Neural crest cell (in vitro differentiated cells): ENCODE results near the gene COL2A1. TPM values are rescaled to one million over a fixed set of nuclear protein-coding genes. Genes with fewer than 3 reads are reported as not detected.

Experiments used
- DNase-seq: peaks from one replicate; pipeline ENCODE4 v3.0.0; 2021; ENCODE audit warnings: low read depth, mixed read lengths, low spot score
- H3K27ac Mint-ChIP-seq: one replicate; pipeline ENCODE4 v1.8.0; 2021; ENCODE audit warnings: mild to moderate bottlenecking, mixed read lengths; ENCODE audit not compliant: unreplicated experiment
- H3K27me3 Mint-ChIP-seq: 2 replicates; pipeline ENCODE4 v1.8.0; 2021; ENCODE audit warnings: low read depth, mild to moderate bottlenecking, mixed read lengths
- H3K36me3 Mint-ChIP-seq: 2 replicates; pipeline ENCODE4 v1.8.0; 2021; ENCODE audit warnings: low read depth, mild to moderate bottlenecking, mixed read lengths
- H3K4me1 Mint-ChIP-seq: 2 replicates; pipeline ENCODE4 v1.8.0; 2021; ENCODE audit warnings: mixed read lengths
- H3K4me3 Mint-ChIP-seq: one replicate; pipeline ENCODE4 v1.8.0; 2021; ENCODE audit warnings: mild to moderate bottlenecking, mixed read lengths
- H3K9me3 Mint-ChIP-seq: 2 replicates; pipeline ENCODE4 v1.8.0; 2021; ENCODE audit warnings: mixed read lengths
- CTCF ChIP-seq: fragments of 200-600 bp; sonication (generic); conservative IDR thresholded peaks from 2 replicates; pipeline ENCODE4 v1.5.0; 2021; ENCODE audit warnings: antibody characterized with exemption, mild to moderate bottlenecking
- total RNA-seq: library from RNA; stranded (reverse); gene quantifications from 2 replicates; pipeline ENCODE4 v1.2.1, GENCODE V29; 2021

COL2A1 gene
- total RNA-seq, 1 donor from 2014 or later = 386 TPM

- H3K4me1 Mint-ChIP-seq = peaks cover 28% of the 10 kb centered on the region
- H3K36me3 Mint-ChIP-seq = peaks cover 16% of the 10 kb centered on the region
- no peaks in the 10 kb centered on the region for H3K9me3 Mint-ChIP-seq
- DNase-seq = no peak
- no peaks in the 10 kb centered on the region for H3K27me3 Mint-ChIP-seq
- no peak for TF ChIP-seq CTCF
- no peak overlapping the region for H3K27ac Mint-ChIP-seq
- H3K4me3 Mint-ChIP-seq = no peak overlapping the region
Measured at GRCh38 chr12:47992776-47993175, 11.5 kb downstream of the COL2A1 start.

- H3K4me3 Mint-ChIP-seq = no peak overlapping the region
- peaks cover 22% of the 10 kb centered on the region for H3K36me3 Mint-ChIP-seq
- DNase-seq = no peak
- H3K27ac Mint-ChIP-seq = no peak overlapping the region
- TF ChIP-seq CTCF = no peak
- no peaks in the 10 kb centered on the region for H3K27me3 Mint-ChIP-seq
- no peaks in the 10 kb centered on the region for H3K9me3 Mint-ChIP-seq
- peaks cover 34% of the 10 kb centered on the region for H3K4me1 Mint-ChIP-seq
Measured at GRCh38 chr12:47991106-47992061, 12.9 kb downstream of the COL2A1 start.

GRCh38 chr12:47990351-47991105 is 13.7 kb downstream of the COL2A1 start:
- Mint-ChIP-seq H3K4me1 (peaks cover 34% of the 10 kb centered on the region), H3K27ac (no peak overlapping the region), H3K9me3 (no peaks in the 10 kb centered on the region), H3K36me3 (peaks cover 22% of the 10 kb centered on the region), H3K4me3 (no peak overlapping the region), H3K27me3 (no peaks in the 10 kb centered on the region)
- no peak for DNase-seq
- no peak for TF ChIP-seq CTCF

- Mint-ChIP-seq H3K4me3 (no peak overlapping the region), H3K27me3 (no peaks in the 10 kb centered on the region)
Measured at GRCh38 chr12:47989666-47990065, 14.6 kb downstream of the COL2A1 start.

GRCh38 chr12:47989023-47989417 is 15.3 kb downstream of the COL2A1 start:
- TF ChIP-seq CTCF = no peak
- Mint-ChIP-seq H3K4me3 (peak overlapping the region; percentile 43), H3K9me3 (no peaks in the 10 kb centered on the region), H3K36me3 (peaks cover 22% of the 10 kb centered on the region), H3K27ac (no peak overlapping the region), H3K4me1 (peaks cover 34% of the 10 kb centered on the region), H3K27me3 (no peaks in the 10 kb centered on the region)
- DNase-seq = no peak

More at GRCh38 chr12:47989666-47990065, 14.6 kb downstream of the COL2A1 start:
- Mint-ChIP-seq H3K4me1 (peaks cover 34% of the 10 kb centered on the region), H3K36me3 (peaks cover 23% of the 10 kb centered on the region), H3K9me3 (no peaks in the 10 kb centered on the region), H3K27ac (no peak overlapping the region)
- no peak for DNase-seq
- TF ChIP-seq CTCF = no peak
